Measurements from ENCODE around the gene USP6NL.

The USP6NL gene

GRCh38 chr10:11560076-11560709 lies 51.3 kb downstream of the USP6NL start:
- DNase-seq (ENCODE audit: extremely low spot score) = no peak
- POLR2A ChIA-PET = no interaction called here
- no peak for TF ChIP-seq LEF1 (IDR thresholded peaks at IDR 0.05; ENCODE audit: borderline replicate concordance)
- TF ChIP-seq ELF4 (IDR thresholded peaks at IDR 0.05) = no peak
- no peak for TF ChIP-seq HDGF (IDR thresholded peaks at IDR 0.05; ENCODE audit: borderline replicate concordance)
- no peak for TF ChIP-seq PKNOX1 (IDR thresholded peaks at IDR 0.05)
- TF ChIP-seq CTBP1 (IDR thresholded peaks at IDR 0.05; ENCODE audit: borderline replicate concordance) = no peak
- no peak for TF ChIP-seq ZNF384 (IDR thresholded peaks at IDR 0.05)
- no peak for TF ChIP-seq FOXM1 (IDR thresholded peaks at IDR 0.05; ENCODE audit: borderline replicate concordance)
- no peak for TF ChIP-seq L3MBTL2 (conservative IDR thresholded peaks at IDR 0.05)
- no peak for TF ChIP-seq SUZ12 (IDR thresholded peaks at IDR 0.05)
- TF ChIP-seq SP1 (IDR thresholded peaks at IDR 0.05) = no peak
- no peak for TF ChIP-seq NFRKB (IDR thresholded peaks at IDR 0.05)
- TF ChIP-seq ARNT (IDR thresholded peaks at IDR 0.05) = no peak
- CTCF ChIA-PET = interaction anchor here (0.6 to 1.1 kb wide), 2 partner anchors 10 to 18 kb away, joined by 3 to 4 read pairs; no protein-coding TSS in a partner anchor

GRCh38 chr10:11557967-11558366 lies 53.5 kb downstream of the USP6NL start:
- DNase-seq (ENCODE audit: extremely low spot score) = no peak
- ChIA-PET CTCF (interaction anchor here (0.5 to 0.6 kb wide), 3 partner anchors 26 to 260 kb away, joined by 3 to 4 read pairs (median 3); no protein-coding TSS in a partner anchor), POLR2A (no interaction called here)
- TF ChIP-seq TARDBP (IDR thresholded peaks at IDR 0.05) (no peak), PKNOX1 (IDR thresholded peaks at IDR 0.05) (no peak), ARNT (IDR thresholded peaks at IDR 0.05) (no peak), FOXK2 (IDR thresholded peaks at IDR 0.05) (no peak), ZNF384 (IDR thresholded peaks at IDR 0.05) (no peak), SUZ12 (IDR thresholded peaks at IDR 0.05) (no peak)

- no peak for DNase-seq (ENCODE audit: extremely low spot score)
- POLR2A ChIA-PET = no interaction called here
- TF ChIP-seq ARNT (IDR thresholded peaks at IDR 0.05) = no peak
- no peak for TF ChIP-seq BHLHE40 (IDR thresholded peaks at IDR 0.05; ENCODE audit: borderline replicate concordance)
- TF ChIP-seq PKNOX1 (IDR thresholded peaks at IDR 0.05) = no peak
- TF ChIP-seq SP1 (IDR thresholded peaks at IDR 0.05) = no peak
- TF ChIP-seq TARDBP (IDR thresholded peaks at IDR 0.05) = no peak
- no peak for TF ChIP-seq ZNF384 (IDR thresholded peaks at IDR 0.05)
- TF ChIP-seq HDGF (IDR thresholded peaks at IDR 0.05; ENCODE audit: borderline replicate concordance) = no peak
- no peak for TF ChIP-seq FOXA1 (IDR thresholded peaks at IDR 0.05)
- no peak for TF ChIP-seq ELF4 (IDR thresholded peaks at IDR 0.05)
- CTCF ChIA-PET = interaction anchor here (0.5 to 0.6 kb wide), 3 partner anchors 25 to 260 kb away, joined by 3 to 4 read pairs (median 3); no protein-coding TSS in a partner anchor
Measured at GRCh38 chr10:11557513-11557912, 53.9 kb downstream of the USP6NL start.

- no peak for DNase-seq (ENCODE audit: extremely low spot score)
- ChIA-PET CTCF (no interaction called here), POLR2A (no interaction called here)
- TF ChIP-seq FOXK2 (IDR thresholded peaks at IDR 0.05) = no peak
- no peak for TF ChIP-seq ELF4 (IDR thresholded peaks at IDR 0.05)
- TF ChIP-seq NFRKB (IDR thresholded peaks at IDR 0.05) = no peak
- no peak for TF ChIP-seq BHLHE40 (IDR thresholded peaks at IDR 0.05; ENCODE audit: borderline replicate concordance)
- TF ChIP-seq TARDBP (IDR thresholded peaks at IDR 0.05) = no peak
- no peak for TF ChIP-seq LEF1 (IDR thresholded peaks at IDR 0.05; ENCODE audit: borderline replicate concordance)
- TF ChIP-seq SP1 (IDR thresholded peaks at IDR 0.05) = no peak
- no peak for TF ChIP-seq PKNOX1 (IDR thresholded peaks at IDR 0.05)
- no peak for TF ChIP-seq SUZ12 (IDR thresholded peaks at IDR 0.05)
- no peak for TF ChIP-seq HDGF (IDR thresholded peaks at IDR 0.05; ENCODE audit: borderline replicate concordance)
- TF ChIP-seq ARNT (IDR thresholded peaks at IDR 0.05) = no peak
- TF ChIP-seq CTBP1 (IDR thresholded peaks at IDR 0.05; ENCODE audit: borderline replicate concordance) = no peak
- no peak for TF ChIP-seq FOXM1 (IDR thresholded peaks at IDR 0.05; ENCODE audit: borderline replicate concordance)
Measured at GRCh38 chr10:11555556-11555955, 55.9 kb downstream of the USP6NL start.

GRCh38 chr10:11553773-11554381 lies 57.6 kb downstream of the USP6NL start:
- no peak for TF ChIP-seq TARDBP (IDR thresholded peaks at IDR 0.05)
- TF ChIP-seq LEF1 (IDR thresholded peaks at IDR 0.05; ENCODE audit: borderline replicate concordance) = no peak
- no peak for TF ChIP-seq SUZ12 (IDR thresholded peaks at IDR 0.05)
- no peak for TF ChIP-seq SP1 (IDR thresholded peaks at IDR 0.05)
- no peak for TF ChIP-seq FOXK2 (IDR thresholded peaks at IDR 0.05)
- POLR2A ChIA-PET = no interaction called here

More at GRCh38 chr10:11553773-11554381, 57.6 kb downstream of the USP6NL start:
- DNase-seq (ENCODE audit: extremely low spot score) = no peak
- CTCF ChIA-PET = no interaction called here
